Measurements from ENCODE around the gene POLDIP3.

Gene POLDIP3

DNA sequence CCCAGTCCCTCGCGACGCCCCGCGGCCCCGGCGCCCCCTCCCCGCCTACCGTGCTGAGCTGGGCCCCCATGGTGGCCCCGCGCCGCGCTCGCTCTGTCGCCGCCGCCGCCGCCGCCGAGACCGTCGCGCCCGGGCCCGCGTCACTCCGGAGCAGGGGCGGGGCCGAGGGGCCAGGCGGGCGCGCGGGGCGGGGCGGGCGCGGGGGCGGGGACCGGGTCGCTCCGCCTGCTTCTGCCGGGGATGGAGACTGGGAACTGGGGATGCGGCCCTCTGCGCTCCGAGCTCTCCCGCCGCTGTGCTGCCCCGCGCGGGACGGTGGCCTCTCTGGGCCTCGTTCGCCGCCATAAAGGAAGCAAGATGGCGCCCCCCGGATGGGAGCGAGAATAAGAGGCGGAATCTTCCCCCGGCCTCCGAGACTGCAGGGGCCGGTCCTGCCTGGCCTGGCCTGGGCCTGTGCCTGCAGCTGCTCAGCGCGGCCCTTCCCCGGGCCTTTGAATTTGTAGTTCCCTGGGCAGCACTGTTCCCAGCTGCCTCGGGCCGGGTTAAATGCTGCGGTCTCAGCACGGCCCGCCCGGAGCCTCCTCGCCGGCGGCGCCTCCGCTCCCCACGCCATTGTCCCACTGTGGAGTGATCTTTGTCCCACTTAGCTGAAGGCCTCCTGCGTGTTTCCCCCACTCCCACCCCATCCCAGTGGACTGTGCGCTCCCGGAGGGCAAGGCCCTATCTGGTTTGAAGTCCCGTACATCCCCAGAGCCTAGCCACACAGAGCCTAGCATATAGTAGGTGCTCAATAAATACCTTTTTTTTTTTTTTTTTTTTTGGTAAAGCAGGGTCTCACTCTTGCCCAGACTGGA lies 34.8 kb upstream of the POLDIP3 start, which contains the start of gene CYB5R3 (continued):
- TF ChIP-seq, protein P1, sequence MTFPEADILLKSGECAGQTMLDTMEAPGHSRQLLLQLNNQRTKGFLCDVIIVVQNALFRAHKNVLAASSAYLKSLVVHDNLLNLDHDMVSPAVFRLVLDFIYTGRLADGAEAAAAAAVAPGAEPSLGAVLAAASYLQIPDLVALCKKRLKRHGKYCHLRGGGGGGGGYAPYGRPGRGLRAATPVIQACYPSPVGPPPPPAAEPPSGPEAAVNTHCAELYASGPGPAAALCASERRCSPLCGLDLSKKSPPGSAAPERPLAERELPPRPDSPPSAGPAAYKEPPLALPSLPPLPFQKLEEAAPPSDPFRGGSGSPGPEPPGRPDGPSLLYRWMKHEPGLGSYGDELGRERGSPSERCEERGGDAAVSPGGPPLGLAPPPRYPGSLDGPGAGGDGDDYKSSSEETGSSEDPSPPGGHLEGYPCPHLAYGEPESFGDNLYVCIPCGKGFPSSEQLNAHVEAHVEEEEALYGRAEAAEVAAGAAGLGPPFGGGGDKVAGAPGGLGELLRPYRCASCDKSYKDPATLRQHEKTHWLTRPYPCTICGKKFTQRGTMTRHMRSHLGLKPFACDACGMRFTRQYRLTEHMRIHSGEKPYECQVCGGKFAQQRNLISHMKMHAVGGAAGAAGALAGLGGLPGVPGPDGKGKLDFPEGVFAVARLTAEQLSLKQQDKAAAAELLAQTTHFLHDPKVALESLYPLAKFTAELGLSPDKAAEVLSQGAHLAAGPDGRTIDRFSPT (tag by site-specific recombination; IDR thresholded peaks at IDR 0.05) = no peak
- TF ChIP-seq ZNF561 (tag by site-specific recombination; IDR thresholded peaks at IDR 0.05; ENCODE audit: borderline replicate concordance) = peak; percentile 41; the same call in 1 of the 2 replicates
- TF ChIP-seq, protein P2, sequence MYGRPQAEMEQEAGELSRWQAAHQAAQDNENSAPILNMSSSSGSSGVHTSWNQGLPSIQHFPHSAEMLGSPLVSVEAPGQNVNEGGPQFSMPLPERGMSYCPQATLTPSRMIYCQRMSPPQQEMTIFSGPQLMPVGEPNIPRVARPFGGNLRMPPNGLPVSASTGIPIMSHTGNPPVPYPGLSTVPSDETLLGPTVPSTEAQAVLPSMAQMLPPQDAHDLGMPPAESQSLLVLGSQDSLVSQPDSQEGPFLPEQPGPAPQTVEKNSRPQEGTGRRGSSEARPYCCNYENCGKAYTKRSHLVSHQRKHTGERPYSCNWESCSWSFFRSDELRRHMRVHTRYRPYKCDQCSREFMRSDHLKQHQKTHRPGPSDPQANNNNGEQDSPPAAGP (tag by site-specific recombination; IDR thresholded peaks at IDR 0.05) = 0 out of 2 replicates have a peak, but pooled peaks have one; percentile 28
- TF ChIP-seq, protein P3, sequence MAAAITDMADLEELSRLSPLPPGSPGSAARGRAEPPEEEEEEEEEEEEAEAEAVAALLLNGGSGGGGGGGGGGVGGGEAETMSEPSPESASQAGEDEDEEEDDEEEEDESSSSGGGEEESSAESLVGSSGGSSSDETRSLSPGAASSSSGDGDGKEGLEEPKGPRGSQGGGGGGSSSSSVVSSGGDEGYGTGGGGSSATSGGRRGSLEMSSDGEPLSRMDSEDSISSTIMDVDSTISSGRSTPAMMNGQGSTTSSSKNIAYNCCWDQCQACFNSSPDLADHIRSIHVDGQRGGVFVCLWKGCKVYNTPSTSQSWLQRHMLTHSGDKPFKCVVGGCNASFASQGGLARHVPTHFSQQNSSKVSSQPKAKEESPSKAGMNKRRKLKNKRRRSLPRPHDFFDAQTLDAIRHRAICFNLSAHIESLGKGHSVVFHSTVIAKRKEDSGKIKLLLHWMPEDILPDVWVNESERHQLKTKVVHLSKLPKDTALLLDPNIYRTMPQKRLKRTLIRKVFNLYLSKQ (tag by site-specific recombination; IDR thresholded peaks at IDR 0.05; ENCODE audit: borderline replicate concordance) = no peak
- TF ChIP-seq MYNN (tag by site-specific recombination; IDR thresholded peaks at IDR 0.05; ENCODE audit: borderline replicate concordance) = no peak
- peak; percentile 61; the same call in 1 of the 2 replicates for TF ChIP-seq ZXDB (tag by site-specific recombination; IDR thresholded peaks at IDR 0.05)
- no peak for TF ChIP-seq ZNF830 (tag by site-specific recombination; IDR thresholded peaks at IDR 0.05; ENCODE audit: low read depth)
- TF ChIP-seq SP3 (tag by site-specific recombination; IDR thresholded peaks at IDR 0.05) = peak; percentile 32; the same call in 1 of the 2 replicates
- TF ChIP-seq ZNF776 (tag by site-specific recombination; IDR thresholded peaks at IDR 0.05; ENCODE audit: borderline replicate concordance) = no peak
- TF ChIP-seq ZNF302 (tag by site-specific recombination; IDR thresholded peaks at IDR 0.05; ENCODE audit: low read depth) = no peak
- no peak for TF ChIP-seq ZNF221 (tag by site-specific recombination; IDR thresholded peaks at IDR 0.05; ENCODE audit: borderline replicate concordance)
- TF ChIP-seq ZNF792 (tag by site-specific recombination; IDR thresholded peaks at IDR 0.05) = no peak
- TF ChIP-seq ZFP69B (tag by site-specific recombination; IDR thresholded peaks at IDR 0.05) = no peak
- no peak for TF ChIP-seq ZNF354C (tag by site-specific recombination; IDR thresholded peaks at IDR 0.05; ENCODE audit: borderline replicate concordance, low read depth)

- H3K4me1 ChIP-seq (ENCODE audit: control insufficient read depth, insufficient read depth, low read length) = peaks cover 22% of the 10 kb centered on the region
- CTCF ChIA-PET = interaction anchor here (1.6 to 3.1 kb wide), 3 partner anchors 27 to 219 kb away, joined by 6 to 18 read pairs (median 7); no protein-coding TSS in a partner anchor
- peak overlapping the region; percentile 72 for H3K4me3 ChIP-seq (ENCODE audit: low read depth, low read length)
- H3K9me3 ChIP-seq (ENCODE audit: control insufficient read depth, insufficient read depth, low read depth, low read length) = no peaks in the 10 kb centered on the region
- POLR2A ChIA-PET = interaction anchor here (1.0 to 1.9 kb wide), 4 partner anchors 27 to 539 kb away, joined by 4 to 18 read pairs (median 6); partner anchors contain the start of genes POLDIP3 and TTLL12
- H3K27ac ChIP-seq (ENCODE audit: extremely low read depth, low read depth, low read length) = peak overlapping the region; percentile 52
- no peaks in the 10 kb centered on the region for H3K36me3 ChIP-seq (ENCODE audit: control insufficient read depth in 2 of 2, insufficient read depth in 1 of 2, low read length in 2 of 2)
- no peak for TF ChIP-seq ZNF677 (tag by site-specific recombination; IDR thresholded peaks at IDR 0.05)
- TF ChIP-seq IKZF3 (tag by site-specific recombination; IDR thresholded peaks at IDR 0.05) = no peak
- no peak for TF ChIP-seq ZNF138 (tag by site-specific recombination; IDR thresholded peaks at IDR 0.05; ENCODE audit: borderline replicate concordance)
- no peak for TF ChIP-seq BCL11A (tag by site-specific recombination; IDR thresholded peaks at IDR 0.05; ENCODE audit: low read depth)
- peak; percentile 82 for TF ChIP-seq ZBTB26 (tag by site-specific recombination; optimal IDR thresholded peaks at IDR 0.05)
- no peak for TF ChIP-seq GLI4 (tag by site-specific recombination; IDR thresholded peaks at IDR 0.05)
- TF ChIP-seq ZEB2 (tag by site-specific recombination; IDR thresholded peaks at IDR 0.05) = peak; percentile 37; the same call in 1 of the 2 replicates
- no peak for TF ChIP-seq ZNF626 (tag by site-specific recombination; IDR thresholded peaks at IDR 0.05)
- peak; percentile 65; the same call in 1 of the 2 replicates for TF ChIP-seq ZNF391 (tag by site-specific recombination; IDR thresholded peaks at IDR 0.05; ENCODE audit: borderline replicate concordance, low read depth)
- no peak for TF ChIP-seq HOXD13 (CRISPR knock-in tag; IDR thresholded peaks at IDR 0.05; ENCODE audit: borderline replicate concordance)
- no peak for TF ChIP-seq ZNF157 (tag by site-specific recombination; IDR thresholded peaks at IDR 0.05)
- TF ChIP-seq ZNF146 (tag by site-specific recombination; IDR thresholded peaks at IDR 0.05) = no peak
- TF ChIP-seq SP2 (tag by site-specific recombination; IDR thresholded peaks at IDR 0.05) = peak; percentile 55
- peak; percentile 28; the same call in 1 of the 2 replicates for TF ChIP-seq ZNF76 (tag by site-specific recombination; IDR thresholded peaks at IDR 0.05; ENCODE audit: borderline replicate concordance, low read depth)
- peak; percentile 96; the same call in 1 of the 2 replicates for TF ChIP-seq KLF8 (tag by site-specific recombination; IDR thresholded peaks at IDR 0.05)
These were observed 33.9 kb upstream of the POLDIP3 start for GRCh38 chr22:42648368-42649245.

Measured in HEK293 (cell line).